Lung (tissue), 12 donors: ENCODE measurements around the gene NDUFA8. TPM values are rescaled to one million over a fixed set of nuclear protein-coding genes. Genes with fewer than 3 reads are reported as not detected.

ENCODE experiments used
- ATAC-seq: fragments of 200-7000 bp; cut with Tn5 transposase; one replicate; pipeline ENCODE4 v1.9.1; 2020; ENCODE audit warnings: moderate number of reproducible peaks; ENCODE audit not compliant: insufficient read depth, low FRiP score
- DNase-seq, 3 donors: peaks; one replicate each; pipeline ENCODE4 v3.0.0-alpha.2; 2013 to 2017
- H3K27ac ChIP-seq, 2 donors: one replicate each; pipeline ENCODE4 v1.5.1; 2013; ENCODE audit warnings: mild to moderate bottlenecking in 2 of 2, moderate library complexity in 2 of 2, control low read depth in 1 of 2, inconsistent platforms in 1 of 2, low read depth in 1 of 2, low read length in 1 of 2
- H3K27me3 ChIP-seq, 3 donors: one replicate each; pipeline ENCODE4 v1.5.1; 2013; ENCODE audit warnings: low read length in 2 of 3; ENCODE audit not compliant: control insufficient read depth in 3 of 3, insufficient read depth in 3 of 3
- H3K36me3 ChIP-seq, 4 donors: one replicate each; pipeline ENCODE4 v1.5.1; 2013; ENCODE audit warnings: low read length in 4 of 4, mild to moderate bottlenecking in 1 of 4, moderate library complexity in 1 of 4; ENCODE audit not compliant: control insufficient read depth in 4 of 4, insufficient read depth in 4 of 4
- H3K4me1 ChIP-seq, 5 donors: one replicate each; pipeline ENCODE4 v1.5.1; 2013; ENCODE audit warnings: low read length in 5 of 5, mild to moderate bottlenecking in 2 of 5, moderate library complexity in 1 of 5; ENCODE audit not compliant: control insufficient read depth in 5 of 5, insufficient read depth in 5 of 5
- H3K4me3 ChIP-seq: one replicate; pipeline ENCODE4 v1.5.1; 2013; ENCODE audit warnings: mild to moderate bottlenecking, control low read depth, moderate library complexity
- H3K9ac ChIP-seq, 2 donors: one replicate each; pipeline ENCODE4 v1.5.1; 2013; ENCODE audit warnings: low read length in 2 of 2, control low read depth in 1 of 2; ENCODE audit not compliant: insufficient read depth in 1 of 2
- H3K9me3 ChIP-seq, 4 donors: one replicate each; pipeline ENCODE4 v1.5.1; 2013; ENCODE audit warnings: low read length in 3 of 4, mild to moderate bottlenecking in 1 of 4, moderate library complexity in 1 of 4; ENCODE audit not compliant: control insufficient read depth in 4 of 4, insufficient read depth in 3 of 4
- WGBS, 2 donors: extraction: QIAGEN DNeasy Blood & Tissue Kit; methylation state at CpG; one replicate each; pipeline ENCODE4 v1.1.7; 2013; 5-methylcytosine and 5-hydroxymethylcytosine counted together
- polyA plus RNA-seq, 2 donors: library from polyadenylated mRNA; stranded (reverse); fragments of 200-250 nt; gene quantifications; one replicate each; pipeline ENCODE4 v1.2.1, GENCODE V29; 2013
- total RNA-seq, 2 donors: library from RNA; depleted of rRNA in 1 of 2; stranded (reverse); fragments of >200 nt in 1 of 2; gene quantifications; one replicate each; pipeline ENCODE4 v1.2.1, GENCODE V29; 2014 to 2021
- TF ChIP-seq, protein P1 (sequence below): IDR thresholded peaks from 2 replicates; pipeline ENCODE4 v1.5.1; 2012; ENCODE audit warnings: mild to moderate bottlenecking; ENCODE audit errors: control extremely low read depth, extremely low read depth
- donor health status: control.
- donor health status: control.
- donor health status: Bipolar disorder and iron deficiency.
- donor health status: healthy.
- donor health status: DM: yes; HTN: yes; CAD: no.

NDUFA8 gene
- total and polyA plus RNA-seq, 4 donors, result 26.6 to 107 (median 58.3) TPM

DNA sequence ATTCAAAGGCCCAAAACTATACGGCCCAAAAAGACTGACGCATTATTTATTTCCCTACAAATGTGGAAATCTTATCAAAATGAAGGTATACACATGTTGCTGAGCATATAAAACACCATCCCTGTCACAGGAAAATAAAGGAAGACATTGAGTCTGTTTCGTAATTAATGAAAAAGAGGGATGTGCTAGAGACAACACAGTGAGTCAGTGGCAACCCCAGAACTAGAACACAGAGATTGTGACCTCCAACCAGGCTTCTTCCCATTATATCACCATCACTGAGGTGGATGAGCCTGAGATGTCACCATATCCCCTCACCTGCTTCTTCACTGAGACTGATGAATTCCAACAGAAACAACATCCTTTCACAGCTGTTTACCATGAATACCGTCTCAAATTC lies 3.8 kb downstream of the NDUFA8 start:
- no peaks in the 10 kb centered on the region for H3K9me3 ChIP-seq
- TF ChIP-seq, protein P1, sequence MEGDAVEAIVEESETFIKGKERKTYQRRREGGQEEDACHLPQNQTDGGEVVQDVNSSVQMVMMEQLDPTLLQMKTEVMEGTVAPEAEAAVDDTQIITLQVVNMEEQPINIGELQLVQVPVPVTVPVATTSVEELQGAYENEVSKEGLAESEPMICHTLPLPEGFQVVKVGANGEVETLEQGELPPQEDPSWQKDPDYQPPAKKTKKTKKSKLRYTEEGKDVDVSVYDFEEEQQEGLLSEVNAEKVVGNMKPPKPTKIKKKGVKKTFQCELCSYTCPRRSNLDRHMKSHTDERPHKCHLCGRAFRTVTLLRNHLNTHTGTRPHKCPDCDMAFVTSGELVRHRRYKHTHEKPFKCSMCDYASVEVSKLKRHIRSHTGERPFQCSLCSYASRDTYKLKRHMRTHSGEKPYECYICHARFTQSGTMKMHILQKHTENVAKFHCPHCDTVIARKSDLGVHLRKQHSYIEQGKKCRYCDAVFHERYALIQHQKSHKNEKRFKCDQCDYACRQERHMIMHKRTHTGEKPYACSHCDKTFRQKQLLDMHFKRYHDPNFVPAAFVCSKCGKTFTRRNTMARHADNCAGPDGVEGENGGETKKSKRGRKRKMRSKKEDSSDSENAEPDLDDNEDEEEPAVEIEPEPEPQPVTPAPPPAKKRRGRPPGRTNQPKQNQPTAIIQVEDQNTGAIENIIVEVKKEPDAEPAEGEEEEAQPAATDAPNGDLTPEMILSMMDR, result no peak
- no peaks in the 10 kb centered on the region for H3K27me3 ChIP-seq
- no peak overlapping the region for H3K9ac ChIP-seq
- H3K4me1 ChIP-seq, result peaks cover 0 to 19% (median 7%) of the 10 kb centered on the region in 5 donors
- peaks cover 0 to 12% (median 7%) of the 10 kb centered on the region in 4 donors for H3K36me3 ChIP-seq
- H3K4me3 ChIP-seq, result no peak overlapping the region
- ATAC-seq (no peak), DNase-seq (no peak)
- WGBS, 2 donors, result 86 to 88% methylated on average over 4 of the region's 4 CpGs
- no peak overlapping the region for H3K27ac ChIP-seq

DNA sequence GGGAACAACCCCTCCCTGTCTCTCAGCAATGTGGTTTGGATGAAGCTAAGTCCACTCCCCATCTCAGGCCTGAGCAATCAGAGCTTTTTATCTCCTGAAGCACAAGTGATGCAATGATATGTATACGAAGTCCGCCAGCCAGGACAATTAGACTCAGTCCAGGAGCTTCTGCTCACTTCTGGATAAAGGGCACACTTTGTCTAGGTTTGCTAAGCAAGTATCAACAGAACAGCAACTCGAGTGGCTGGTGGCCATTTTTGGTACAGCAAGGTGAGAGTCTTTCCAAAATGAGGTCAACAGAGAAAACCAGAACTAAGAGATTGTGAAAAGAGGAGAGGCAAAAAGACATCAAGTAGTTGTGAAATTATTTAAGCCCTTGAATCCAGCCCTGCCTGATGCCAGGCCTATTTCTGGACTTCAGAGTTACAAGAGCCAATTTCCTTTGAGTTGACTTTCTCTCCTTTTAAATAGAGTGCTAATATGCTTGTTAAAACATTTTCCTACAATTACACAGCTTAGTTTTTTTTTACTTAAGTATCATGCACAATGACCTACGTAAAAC lies 8.2 kb downstream of the NDUFA8 start:
- no peak for ATAC-seq
- H3K4me3 ChIP-seq, result no peak overlapping the region
- H3K36me3 ChIP-seq, result peaks cover 7 to 31% (median 21%) of the 10 kb centered on the region in 4 donors
- no peak for DNase-seq
- TF ChIP-seq, protein P1, result no peak
- no peak overlapping the region for H3K9ac ChIP-seq
- peak overlapping the region in 1 of 2 donors; percentile 23 for H3K27ac ChIP-seq
- 72% methylated on average over 4 of the region's 4 CpGs for WGBS, 2 donors
- H3K9me3 ChIP-seq, result no peaks in the 10 kb centered on the region
- H3K4me1 ChIP-seq, result peaks cover 0 to 8% (median 0%) of the 10 kb centered on the region in 5 donors
- no peaks in the 10 kb centered on the region for H3K27me3 ChIP-seq

DNA sequence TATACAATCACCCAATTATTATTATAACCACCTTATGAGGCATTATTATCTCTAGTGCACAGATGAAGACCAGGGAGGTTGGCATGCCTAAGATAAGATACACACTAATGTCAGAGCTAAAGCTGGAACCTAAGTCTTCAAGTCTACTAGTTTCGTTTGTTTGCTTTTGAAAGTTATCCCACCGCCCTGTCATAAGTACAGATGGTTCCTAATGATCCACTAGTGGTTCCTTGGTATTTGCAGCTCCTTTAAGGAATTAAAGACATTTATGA lies 14.1 kb downstream of the NDUFA8 start:
- Histone ChIP-seq H3K9ac (no peak overlapping the region), H3K4me3 (no peak overlapping the region), H3K9me3 (no peaks in the 10 kb centered on the region), H3K27me3 (no peaks in the 10 kb centered on the region), H3K4me1 (peaks cover 0 to 23% (median 6%) of the 10 kb centered on the region in 5 donors), H3K36me3 (peaks cover 22 to 48% (median 38%) of the 10 kb centered on the region in 4 donors), H3K27ac (no peak overlapping the region)
- WGBS, 2 donors, result 90 to 93% methylated on average over 2 of the region's 2 CpGs
- TF ChIP-seq, protein P1, result no peak
- ATAC-seq (no peak), DNase-seq (no peak)
